GM18861 (cell line): Measurements from ENCODE around the gene TRAF6.
"Not testable (repeated sequence)": the region's sequence is repeated elsewhere in the genome, so short reads cannot be mapped to it uniquely, and the experiment has no call there.

Experiments used
- ATAC-seq: cut with Tn5 transposase; IDR thresholded peaks from one replicate; pipeline ENCODE4 v1.9.1; 2021; ENCODE audit not compliant: unreplicated experiment

TRAF6 gene

GRCh38 chr11:36498721-36499120, 11.4 kb downstream of the TRAF6 start:
- ATAC-seq, result no peak

GRCh38 chr11:36493332-36493731, 16.7 kb downstream of the TRAF6 start:
- ATAC-seq, result no peak

GRCh38 chr11:36492724-36493304, 17.3 kb downstream of the TRAF6 start:
- ATAC-seq, result no peak

GRCh38 chr11:36490026-36490806, 19.9 kb downstream of the TRAF6 start:
- no peak for ATAC-seq

GRCh38 chr11:36488096-36488495, 22.0 kb downstream of the TRAF6 start:
- no peak for ATAC-seq

- no peak for ATAC-seq
These were observed 22.5 kb downstream of the TRAF6 start for GRCh38 chr11:36487619-36488018.

- ATAC-seq, result no peak
These were observed 24.6 kb downstream of the TRAF6 start for GRCh38 chr11:36485298-36486002.

- not testable (repeated sequence) for ATAC-seq
These were observed 27.0 kb downstream of the TRAF6 start for GRCh38 chr11:36483042-36483441.

GRCh38 chr11:36480833-36481232, 29.2 kb downstream of the TRAF6 start:
- ATAC-seq, result no peak

- ATAC-seq, result no peak
These were observed 31.3 kb downstream of the TRAF6 start for GRCh38 chr11:36478700-36479329.

GRCh38 chr11:36475192-36475591, 34.9 kb downstream of the TRAF6 start:
- no peak for ATAC-seq

GRCh38 chr11:36471577-36471976, 38.5 kb downstream of the TRAF6 start:
- ATAC-seq, result no peak

- ATAC-seq, result no peak
These were observed 39.9 kb downstream of the TRAF6 start for GRCh38 chr11:36469881-36470802.

- no peak for ATAC-seq
These were observed 41.0 kb downstream of the TRAF6 start for GRCh38 chr11:36469063-36469462.

- ATAC-seq, result no peak
These were observed 42.2 kb downstream of the TRAF6 start for GRCh38 chr11:36467916-36468315.

- ATAC-seq, result no peak
These were observed 43.1 kb downstream of the TRAF6 start for GRCh38 chr11:36467012-36467411.

GRCh38 chr11:36465449-36466163, 44.5 kb downstream of the TRAF6 start:
- ATAC-seq, result no peak

- ATAC-seq, result no peak
These were observed 45.4 kb downstream of the TRAF6 start for GRCh38 chr11:36464720-36465119.

GRCh38 chr11:36463781-36464180, 46.3 kb downstream of the TRAF6 start:
- ATAC-seq, result no peak

- no peak for ATAC-seq
These were observed 47.8 kb downstream of the TRAF6 start for GRCh38 chr11:36462321-36462720.
